Stimulated activated CD8-positive, alpha-beta memory T cell treated with anti-CD3 and anti-CD28 coated beads, Interleukin-7, amount 100 ng/mL, for 48 hours (primary cell): ENCODE data around the gene FGD3.
A peak's percentile ranks its signal among the peaks of the same experiment; 100 is the strongest.
"Not testable (repeated sequence)": the region's sequence is repeated elsewhere in the genome, so short reads cannot be mapped to it uniquely, and the experiment has no call there.

ENCODE experiments used
- DNase-seq, 2 donors: peaks; one replicate each; pipeline ENCODE4 v3.0.0-alpha.2; 2020; ENCODE audit warnings: low read depth in 1 of 2; ENCODE audit errors: extremely low read depth in 1 of 2

FGD3 gene

GRCh38 chr9:93004561-93004960 is 57.2 kb downstream of the FGD3 start:
- no peak for DNase-seq

DNA sequence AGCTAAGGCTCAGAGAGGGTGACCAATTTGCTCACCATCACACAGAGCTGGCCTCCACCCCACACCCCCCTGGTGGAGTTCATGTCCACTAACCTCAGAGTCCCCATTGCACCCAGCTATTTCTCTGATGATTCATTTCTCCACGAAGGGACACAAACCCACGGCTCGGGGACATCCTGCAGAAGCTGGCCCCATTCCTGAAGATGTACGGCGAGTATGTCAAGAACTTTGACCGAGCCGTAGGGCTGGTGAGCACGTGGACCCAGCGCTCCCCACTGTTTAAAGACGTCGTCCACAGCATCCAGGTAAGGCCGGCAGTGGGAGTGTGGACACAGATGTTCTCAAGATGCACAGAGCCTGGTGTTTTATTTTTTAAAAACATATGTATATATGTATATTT is 58.6 kb downstream of the FGD3 start:
- DNase-seq: no peak

DNA sequence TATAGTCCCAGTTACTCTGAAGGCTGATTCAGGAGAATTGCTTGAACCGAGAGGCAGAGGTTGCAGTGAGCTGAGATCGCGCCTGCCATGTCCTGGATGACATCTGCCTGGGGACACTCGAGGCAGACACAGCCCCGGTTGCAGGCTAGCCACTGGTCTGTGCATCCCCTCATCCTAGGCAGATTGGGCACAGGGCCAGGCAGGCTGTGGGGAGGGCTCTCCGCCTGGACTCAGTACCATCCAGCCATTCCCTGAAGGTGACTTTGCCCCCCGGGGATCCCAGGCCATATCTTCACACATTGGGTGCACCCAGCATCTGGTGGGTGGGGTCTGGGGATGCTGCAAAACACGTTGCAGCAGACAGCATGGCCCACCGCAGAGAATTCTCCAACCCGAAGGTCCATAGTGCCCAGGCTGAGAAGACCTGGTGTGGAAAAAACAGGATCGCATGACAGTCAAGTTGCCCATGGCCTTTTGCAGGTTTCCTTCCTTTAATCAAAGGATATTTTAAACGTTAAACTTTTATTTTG is 60.3 kb downstream of the FGD3 start:
- no peak for DNase-seq

GRCh38 chr9:93008457-93008856 is 61.1 kb downstream of the FGD3 start:
- DNase-seq: no peak

DNA sequence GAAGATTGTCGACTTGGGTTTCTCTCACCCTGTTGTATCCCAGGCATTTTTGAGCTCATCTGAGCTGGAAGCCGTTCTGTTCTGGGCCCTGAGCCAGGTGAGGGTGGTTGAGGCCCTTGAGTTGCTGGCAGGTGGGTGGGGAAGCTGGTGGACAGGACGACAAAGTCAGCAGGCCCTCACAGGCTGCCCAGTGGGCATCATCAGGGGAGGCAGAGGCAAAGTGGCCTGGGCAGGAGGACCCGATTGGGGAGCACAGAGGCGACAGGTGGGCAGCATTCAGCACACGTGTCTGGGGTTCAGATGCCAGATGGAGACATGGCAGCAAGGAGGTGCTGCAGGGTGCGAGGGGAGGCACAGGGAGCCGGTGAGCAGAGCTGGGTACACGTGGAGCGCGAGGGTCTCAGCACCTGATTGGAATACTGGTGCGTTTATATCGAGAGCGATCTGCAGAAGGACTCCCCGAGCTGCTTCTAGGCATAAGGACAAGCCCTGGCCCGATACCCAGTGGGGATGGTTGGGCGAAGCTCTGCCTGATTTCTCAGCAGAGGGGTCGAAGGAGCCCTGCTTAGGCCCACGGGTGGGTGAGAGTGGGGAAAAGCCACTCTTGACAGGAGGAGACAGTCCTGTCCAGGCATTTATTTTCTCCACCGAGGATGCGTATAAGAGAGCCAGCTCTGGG is 62.2 kb downstream of the FGD3 start:
- DNase-seq: no peak

DNA sequence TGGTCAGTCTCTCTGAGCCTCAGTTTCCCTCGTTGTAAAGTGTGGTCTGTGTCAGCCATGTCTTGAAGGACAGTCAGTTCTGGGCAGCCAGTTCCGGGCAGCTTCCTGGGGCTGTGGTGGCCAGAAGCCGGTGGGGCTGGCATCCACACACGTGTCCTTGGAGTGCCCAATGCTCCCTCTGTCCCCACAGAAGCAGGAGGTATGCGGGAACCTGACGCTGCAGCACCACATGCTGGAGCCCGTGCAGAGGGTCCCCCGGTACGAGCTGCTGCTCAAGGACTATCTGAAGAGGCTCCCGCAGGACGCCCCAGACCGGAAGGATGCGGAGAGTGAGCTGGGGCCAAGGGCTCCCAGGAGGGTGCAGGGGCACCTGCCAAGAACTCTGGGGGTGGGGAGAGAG is 62.7 kb downstream of the FGD3 start:
- DNase-seq: no peak

DNA sequence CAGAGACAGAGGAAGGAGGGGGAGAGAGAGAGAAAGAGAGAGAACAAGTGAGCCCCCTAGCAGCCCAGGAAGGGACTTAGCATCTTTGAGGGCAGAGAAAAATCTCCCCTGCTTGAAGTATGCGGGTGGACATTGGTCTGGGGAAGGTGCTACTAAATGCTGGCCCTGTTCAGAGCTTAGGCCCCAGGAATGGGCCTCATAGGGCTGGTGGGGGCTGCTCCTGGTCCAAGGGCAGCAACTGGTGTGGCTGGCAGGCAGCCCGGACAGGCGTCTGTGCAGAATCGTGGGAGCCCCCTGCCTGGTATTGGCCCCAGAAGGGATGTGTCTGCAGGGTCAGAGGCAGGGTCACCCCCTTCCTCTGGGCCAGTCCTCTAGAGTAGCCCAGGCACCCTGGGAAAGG is 63.4 kb downstream of the FGD3 start:
- DNase-seq: no peak

DNA sequence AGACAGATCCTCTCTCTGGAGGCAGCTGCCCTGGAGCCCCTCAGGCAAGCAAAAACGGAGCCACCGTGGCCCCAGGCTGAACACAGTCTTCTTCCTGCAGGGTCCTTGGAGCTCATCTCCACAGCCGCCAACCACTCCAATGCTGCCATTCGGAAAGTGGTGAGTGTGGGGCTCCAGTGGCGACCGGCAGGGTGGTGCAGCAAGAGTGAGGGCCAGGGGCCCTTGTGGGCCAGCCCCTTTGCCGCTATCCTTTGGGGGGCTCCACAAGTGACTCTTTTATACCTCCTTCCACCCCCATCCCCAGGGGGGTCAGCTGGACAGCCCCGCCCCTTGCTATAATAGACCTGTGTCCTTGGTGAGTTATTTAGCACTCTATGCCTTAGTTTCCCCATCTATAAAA is 63.8 kb downstream of the FGD3 start:
- no peak for DNase-seq

GRCh38 chr9:93012963-93013855 is 65.9 kb downstream of the FGD3 start:
- no peak for DNase-seq

DNA sequence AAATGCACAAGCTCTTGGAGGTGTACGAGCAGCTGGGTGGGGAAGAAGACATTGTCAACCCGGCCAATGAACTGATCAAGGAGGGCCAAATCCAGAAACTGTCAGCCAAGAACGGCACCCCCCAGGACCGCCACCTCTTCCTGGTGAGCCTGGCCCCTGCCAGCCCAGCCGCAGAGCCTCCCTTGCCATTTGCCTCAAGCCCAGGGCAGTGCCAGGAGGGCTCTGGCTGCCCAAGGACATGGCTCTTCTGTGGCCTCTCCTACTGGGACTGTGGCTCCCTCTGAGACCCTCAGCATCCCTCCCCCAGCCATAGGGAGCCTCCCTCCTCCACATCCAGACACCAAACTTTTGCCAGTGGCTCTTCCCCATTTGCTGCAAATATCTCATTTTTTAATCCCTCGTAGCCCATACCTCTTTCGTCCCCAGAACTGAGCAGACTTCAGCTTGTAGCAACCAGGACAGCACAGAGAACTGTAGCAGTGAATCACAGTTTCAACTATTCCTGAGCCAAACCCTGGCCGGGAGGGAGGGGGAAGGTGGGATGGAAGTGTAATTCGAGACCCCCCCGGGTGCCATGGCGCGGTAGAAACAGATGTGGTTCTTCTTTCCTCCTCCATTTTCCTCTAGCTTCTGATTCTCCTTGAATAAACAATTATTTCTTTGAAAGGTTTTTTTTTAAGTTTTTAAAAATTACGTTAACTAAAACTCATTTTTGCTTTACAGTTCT is 66.7 kb downstream of the FGD3 start:
- no peak for DNase-seq

GRCh38 chr9:93015190-93015589 is 67.9 kb downstream of the FGD3 start:
- DNase-seq: not testable (repeated sequence)

DNA sequence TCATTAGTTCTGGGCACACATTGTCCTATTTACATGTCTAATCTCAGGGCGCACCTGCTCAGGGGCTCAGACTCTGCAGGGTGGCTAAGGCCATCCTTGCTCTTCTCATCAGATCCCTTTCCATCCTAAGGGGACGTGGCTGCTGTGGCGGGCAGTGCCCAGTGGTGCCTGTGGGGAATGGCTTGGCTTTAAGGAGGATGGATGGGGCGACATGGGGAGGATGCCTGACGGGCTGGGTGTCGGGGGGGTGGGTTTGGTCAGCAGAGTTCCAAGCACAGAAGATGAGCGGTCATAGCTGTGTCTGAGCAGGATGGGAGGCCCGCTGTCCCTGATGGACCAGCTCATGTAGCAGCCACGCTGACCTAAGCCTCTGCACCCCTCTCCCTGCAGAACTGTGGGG is 70.3 kb downstream of the FGD3 start:
- no peak for DNase-seq

DNA sequence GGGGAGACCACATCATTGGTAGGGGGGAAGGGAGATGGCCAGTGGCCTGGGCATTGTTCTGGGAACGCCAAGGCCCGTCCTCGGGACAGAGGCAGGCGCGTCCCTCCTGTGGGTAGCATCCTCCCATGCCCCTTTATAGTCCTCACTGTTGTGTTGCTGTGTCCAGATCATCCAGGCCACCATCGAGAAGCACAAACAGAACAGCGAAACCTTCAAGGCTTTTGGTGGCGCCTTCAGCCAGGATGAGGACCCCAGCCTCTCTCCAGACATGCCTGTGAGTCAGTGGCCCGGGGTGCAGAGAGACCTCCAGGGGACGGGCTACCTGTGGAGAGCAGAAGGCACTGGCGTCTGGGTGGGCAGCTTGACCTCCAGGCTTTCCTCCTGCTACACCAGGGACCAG is 72.8 kb downstream of the FGD3 start:
- DNase-seq: no peak

- peak in 1 of 2 donors; percentile 31 for DNase-seq
Observed at GRCh38 chr9:93020771-93021670, 73.7 kb downstream of the FGD3 start.

- no peak for DNase-seq
Observed at GRCh38 chr9:93022066-93022465, 74.7 kb downstream of the FGD3 start.

DNA sequence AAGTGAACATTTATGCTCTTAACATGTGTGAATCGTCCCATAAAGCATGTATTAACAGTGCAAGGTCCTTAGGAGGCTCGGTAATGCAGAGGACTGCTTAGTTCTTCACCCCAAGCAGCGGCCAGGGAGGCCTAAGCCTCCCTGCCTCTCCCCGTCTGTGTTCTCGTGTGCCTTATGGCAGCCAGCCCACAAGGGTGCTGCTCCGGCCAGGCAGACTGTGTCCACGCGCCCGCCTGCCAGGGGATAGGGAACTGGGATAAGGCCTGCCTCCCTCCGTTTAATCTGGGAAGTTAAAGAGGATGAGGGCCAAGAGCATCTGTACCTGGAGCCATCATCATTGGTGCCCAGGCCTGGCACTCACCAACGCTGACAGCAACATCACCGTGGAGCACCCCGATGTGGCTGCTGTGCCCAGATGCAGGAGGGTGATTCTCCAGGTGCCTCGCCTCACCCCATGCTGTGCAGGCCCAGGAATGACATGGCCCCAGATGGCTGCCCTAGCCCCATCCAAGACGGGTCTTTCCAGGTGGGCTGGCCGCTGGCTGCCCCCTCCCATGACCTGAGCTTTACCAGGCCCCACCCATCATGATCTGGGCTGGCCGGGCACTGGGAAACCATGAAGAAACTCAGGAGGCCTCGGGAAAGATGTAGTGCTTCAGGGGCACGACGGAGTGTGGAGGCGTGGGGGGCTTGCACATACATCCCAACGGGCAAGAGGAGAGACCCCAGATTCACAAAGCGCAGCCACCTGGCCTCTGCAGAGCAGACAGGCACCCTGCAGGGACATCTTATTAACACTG is 75.6 kb downstream of the FGD3 start:
- DNase-seq: no peak

DNA sequence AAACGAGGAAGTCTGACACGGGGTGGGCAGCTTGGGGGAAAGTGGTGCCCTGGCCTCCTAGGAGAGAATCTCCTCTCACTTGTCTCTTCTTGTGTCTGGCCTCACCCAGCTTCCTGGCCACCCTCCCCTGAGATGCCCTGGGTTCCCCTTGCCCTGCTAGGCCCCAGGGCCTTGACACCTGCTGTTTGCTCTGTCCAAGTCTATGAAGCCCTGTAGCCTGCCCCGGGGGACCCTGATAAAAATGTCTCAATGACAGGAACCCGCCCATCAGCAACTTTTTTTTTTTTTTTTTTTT is 76.1 kb downstream of the FGD3 start:
- DNase-seq: no peak

- no peak for DNase-seq
Observed at GRCh38 chr9:93024646-93024910, 77.3 kb downstream of the FGD3 start.

GRCh38 chr9:93024986-93025630 is 77.8 kb downstream of the FGD3 start:
- no peak for DNase-seq

- no peak for DNase-seq
Observed at GRCh38 chr9:93025736-93026135, 78.4 kb downstream of the FGD3 start.
